HEK293 (cell line): ENCODE measurements around the gene C7orf33.

ENCODE experiments used
- CTCF ChIA-PET: fragments of 350-600 bp; formaldehyde crosslinking; extraction: SDS; loops from one replicate; lab custom pipeline; 2021; ENCODE audit warnings: antibody characterized with exemption; lab: Yijun Ruan, JAX
- POLR2A ChIA-PET: fragments of 300-600 bp; formaldehyde crosslinking; extraction: SDS; loops from one replicate; lab custom pipeline; 2020; ENCODE audit warnings: antibody characterized with exemption, inconsistent platforms; lab: Yijun Ruan, JAX
- H3K27ac ChIP-seq: fragments of 200-500 bp; sonication (Bioruptor generic); 2 replicates; pipeline ENCODE4 v1.5.1; 2014; ENCODE audit warnings: low read depth, low read length, control low read depth, inconsistent platforms; ENCODE audit errors: extremely low read depth
- H3K36me3 ChIP-seq, 2 experiments: fragments of 200-500 bp in 1 of 2; sonication (Bioruptor generic) in 1 of 2; 1 replicate in 1 of 2; 2 replicates in 1 of 2; pipeline ENCODE4 v1.5.1; 2014 to 2017; ENCODE audit warnings: inconsistent platforms in 2 of 2, low read length in 2 of 2; ENCODE audit not compliant: control insufficient read depth in 2 of 2, insufficient read depth in 1 of 2
- H3K4me1 ChIP-seq: fragments of 200-500 bp; sonication (Bioruptor generic); 2 replicates; pipeline ENCODE4 v1.5.1; 2014; ENCODE audit warnings: mild to moderate bottlenecking, low read length, inconsistent platforms; ENCODE audit not compliant: control insufficient read depth, insufficient read depth
- H3K4me3 ChIP-seq: 2 replicates; pipeline ENCODE4 v1.5.1; 2011; ENCODE audit warnings: low read depth, mild to moderate bottlenecking, control low read depth, low read length, moderate library complexity
- H3K9me3 ChIP-seq: fragments of 200-500 bp; sonication (Bioruptor generic); 2 replicates; pipeline ENCODE4 v1.5.1; 2014; ENCODE audit warnings: low read depth, low read length, inconsistent platforms; ENCODE audit not compliant: control insufficient read depth, insufficient read depth
- HOXC10 ChIP-seq: sonication (generic); formaldehyde crosslinking; IDR thresholded peaks from 2 replicates; pipeline ENCODE4 v1.8.1; 2023; ENCODE audit warnings: mild to moderate bottlenecking, missing genetic modification reagents
- OVOL3 ChIP-seq: fragments of 450-650 bp; formaldehyde crosslinking; IDR thresholded peaks from 2 replicates; pipeline ENCODE4 v1.5.1; 2016; ENCODE audit warnings: missing biosample characterization, missing genetic modification characterization
- RBAK ChIP-seq: fragments of 450-650 bp; formaldehyde crosslinking; IDR thresholded peaks from 2 replicates; pipeline ENCODE4 v1.5.1; 2016; ENCODE audit warnings: missing biosample characterization, missing genetic modification characterization
- SP2 ChIP-seq: fragments of 450-650 bp; formaldehyde crosslinking; IDR thresholded peaks from 2 replicates; pipeline ENCODE4 v1.5.1; 2016; ENCODE audit warnings: missing biosample characterization, missing genetic modification characterization
- ZNF114 ChIP-seq: fragments of 450-650 bp; formaldehyde crosslinking; IDR thresholded peaks from 2 replicates; pipeline ENCODE4 v1.5.0; 2017; ENCODE audit warnings: missing biosample characterization, missing genetic modification characterization
- ZNF140 ChIP-seq: fragments of 450-650 bp; formaldehyde crosslinking; IDR thresholded peaks from 2 replicates; pipeline ENCODE4 v1.5.1; 2016; ENCODE audit warnings: missing biosample characterization, missing genetic modification characterization
- ZNF19 ChIP-seq: fragments of 450-650 bp; formaldehyde crosslinking; IDR thresholded peaks from 2 replicates; pipeline ENCODE4; 2016; ENCODE audit warnings: missing biosample characterization, missing genetic modification characterization, low read depth
- ZNF223 ChIP-seq: fragments of 450-650 bp; formaldehyde crosslinking; IDR thresholded peaks from 2 replicates; pipeline ENCODE4 v1.5.1; 2016; ENCODE audit warnings: missing biosample characterization, missing genetic modification characterization
- ZNF416 ChIP-seq: fragments of 450-650 bp; formaldehyde crosslinking; IDR thresholded peaks from 2 replicates; pipeline ENCODE4 v1.5.1; 2016; ENCODE audit warnings: missing biosample characterization, missing genetic modification characterization
- ZNF433 ChIP-seq: fragments of 450-650 bp; formaldehyde crosslinking; IDR thresholded peaks from 2 replicates; pipeline ENCODE4 v1.5.1; 2016; ENCODE audit warnings: missing biosample characterization, missing genetic modification characterization, low read depth
- ZNF561 ChIP-seq: fragments of 450-650 bp; IDR thresholded peaks from 2 replicates; pipeline ENCODE4 v1.5.1; 2018; ENCODE audit warnings: missing biosample characterization, missing genetic modification characterization, borderline replicate concordance
- ZNF658 ChIP-seq: fragments of 450-650 bp; formaldehyde crosslinking; IDR thresholded peaks from 2 replicates; pipeline ENCODE4; 2016; ENCODE audit warnings: missing biosample characterization, missing genetic modification characterization
- ZNF670 ChIP-seq: fragments of 450-650 bp; formaldehyde crosslinking; IDR thresholded peaks from 2 replicates; pipeline ENCODE4 v1.5.1; 2016; ENCODE audit warnings: missing biosample characterization, missing genetic modification characterization, low read depth
- ZNF701 ChIP-seq: fragments of 450-650 bp; formaldehyde crosslinking; IDR thresholded peaks from 2 replicates; pipeline ENCODE4 v1.5.1; 2016; ENCODE audit warnings: missing biosample characterization, missing genetic modification characterization
- ZNF747 ChIP-seq: fragments of 450-650 bp; formaldehyde crosslinking; IDR thresholded peaks from 2 replicates; pipeline ENCODE4 v1.5.1; 2016; ENCODE audit warnings: missing biosample characterization, missing genetic modification characterization
- ZNF785 ChIP-seq: fragments of 450-650 bp; formaldehyde crosslinking; IDR thresholded peaks from 2 replicates; pipeline ENCODE4 v1.5.1; 2016; ENCODE audit warnings: missing biosample characterization, missing genetic modification characterization
- TF ChIP-seq, protein P1 (sequence below): fragments of 450-650 bp; formaldehyde crosslinking; IDR thresholded peaks from 2 replicates; pipeline ENCODE4 v1.5.1; 2016; ENCODE audit warnings: missing biosample characterization, missing genetic modification characterization
- TF ChIP-seq, protein P2 (sequence below): fragments of 450-650 bp; formaldehyde crosslinking; IDR thresholded peaks from 2 replicates; pipeline ENCODE4 v1.5.1; 2016; ENCODE audit warnings: missing biosample characterization, missing genetic modification characterization
- TF ChIP-seq, protein P3 (sequence below): fragments of 450-650 bp; formaldehyde crosslinking; IDR thresholded peaks from 2 replicates; pipeline ENCODE4 v1.5.1; 2016; ENCODE audit warnings: missing biosample characterization, missing genetic modification characterization
- TF ChIP-seq, protein P4 (sequence below): fragments of 450-650 bp; formaldehyde crosslinking; IDR thresholded peaks from 2 replicates; pipeline ENCODE4 v1.5.1; 2016; ENCODE audit warnings: missing biosample characterization, missing genetic modification characterization, borderline replicate concordance
- TF ChIP-seq, protein P5 (sequence below): fragments of 450-650 bp; formaldehyde crosslinking; IDR thresholded peaks from 2 replicates; pipeline ENCODE4 v1.5.1; 2016; ENCODE audit warnings: missing biosample characterization, missing genetic modification characterization
- TF ChIP-seq, protein P6 (sequence below): fragments of 450-650 bp; formaldehyde crosslinking; IDR thresholded peaks from 2 replicates; pipeline ENCODE4 v1.5.1; 2017; ENCODE audit warnings: missing biosample characterization, mild to moderate bottlenecking, missing genetic modification characterization, moderate library complexity
- TF ChIP-seq, protein P7 (sequence below): fragments of 450-650 bp; formaldehyde crosslinking; IDR thresholded peaks from 2 replicates; pipeline ENCODE4 v1.5.1; 2017; ENCODE audit warnings: missing biosample characterization, missing genetic modification characterization

The C7orf33 gene

DNA sequence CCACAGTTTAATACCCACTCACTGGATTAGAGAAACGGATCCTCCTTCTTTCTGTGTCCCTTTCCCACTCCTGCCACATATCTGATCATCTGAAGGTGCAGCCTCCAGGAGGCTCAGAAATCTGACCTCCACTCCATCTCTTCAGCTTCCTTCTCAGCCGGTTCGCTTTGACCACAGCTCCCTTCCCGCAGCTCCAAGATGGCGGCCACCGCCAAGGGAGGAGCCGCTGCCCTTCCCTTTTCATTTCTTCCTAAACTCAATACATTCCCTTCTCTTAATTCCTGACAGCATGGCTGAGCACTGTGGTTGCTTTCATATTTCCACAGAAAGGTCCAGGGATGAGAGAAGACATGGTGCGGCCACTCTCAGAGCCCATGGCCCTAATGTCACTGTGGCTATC is 43.7 kb upstream of the C7orf33 start:
- CTCF ChIA-PET = no interaction called here
- Histone ChIP-seq H3K36me3 (no peaks in the 10 kb centered on the region), H3K9me3 (no peaks in the 10 kb centered on the region), H3K4me3 (no peak overlapping the region), H3K4me1 (no peaks in the 10 kb centered on the region), H3K27ac (no peak overlapping the region)
- TF ChIP-seq, protein P1, sequence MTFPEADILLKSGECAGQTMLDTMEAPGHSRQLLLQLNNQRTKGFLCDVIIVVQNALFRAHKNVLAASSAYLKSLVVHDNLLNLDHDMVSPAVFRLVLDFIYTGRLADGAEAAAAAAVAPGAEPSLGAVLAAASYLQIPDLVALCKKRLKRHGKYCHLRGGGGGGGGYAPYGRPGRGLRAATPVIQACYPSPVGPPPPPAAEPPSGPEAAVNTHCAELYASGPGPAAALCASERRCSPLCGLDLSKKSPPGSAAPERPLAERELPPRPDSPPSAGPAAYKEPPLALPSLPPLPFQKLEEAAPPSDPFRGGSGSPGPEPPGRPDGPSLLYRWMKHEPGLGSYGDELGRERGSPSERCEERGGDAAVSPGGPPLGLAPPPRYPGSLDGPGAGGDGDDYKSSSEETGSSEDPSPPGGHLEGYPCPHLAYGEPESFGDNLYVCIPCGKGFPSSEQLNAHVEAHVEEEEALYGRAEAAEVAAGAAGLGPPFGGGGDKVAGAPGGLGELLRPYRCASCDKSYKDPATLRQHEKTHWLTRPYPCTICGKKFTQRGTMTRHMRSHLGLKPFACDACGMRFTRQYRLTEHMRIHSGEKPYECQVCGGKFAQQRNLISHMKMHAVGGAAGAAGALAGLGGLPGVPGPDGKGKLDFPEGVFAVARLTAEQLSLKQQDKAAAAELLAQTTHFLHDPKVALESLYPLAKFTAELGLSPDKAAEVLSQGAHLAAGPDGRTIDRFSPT = no peak
- no peak for TF ChIP-seq RBAK (tag by site-specific recombination)
- no peak for TF ChIP-seq OVOL3 (tag by site-specific recombination)
- no peak for TF ChIP-seq ZNF658 (tag by site-specific recombination)
- TF ChIP-seq ZNF747 (tag by site-specific recombination) = no peak
- TF ChIP-seq ZNF561 (tag by site-specific recombination) = no peak
- no peak for TF ChIP-seq ZNF223
- POLR2A ChIA-PET = interaction anchor here (0.5 to 0.7 kb wide), 2 partner anchors 12 to 151 kb away, joined by 3 to 5 read pairs; no protein-coding TSS in a partner anchor

DNA sequence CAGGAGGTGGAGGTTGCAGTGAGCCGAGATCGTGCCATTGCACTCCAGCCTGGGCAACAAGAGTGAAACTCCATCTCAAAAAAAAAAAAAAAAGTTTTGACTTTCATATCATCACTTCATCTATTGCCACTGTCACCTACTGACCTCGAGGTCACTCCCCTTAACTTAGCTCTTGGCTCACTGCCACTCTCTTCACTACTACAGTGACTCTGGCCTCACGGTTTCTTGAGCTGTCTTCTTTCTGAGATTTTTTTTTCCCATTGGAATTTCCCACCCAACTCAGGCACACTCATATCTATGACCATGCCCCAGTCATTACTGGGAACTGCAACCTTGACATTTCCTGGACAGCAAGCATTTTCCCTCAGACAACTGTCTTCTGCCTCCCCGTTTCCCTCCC is 42.6 kb upstream of the C7orf33 start:
- Histone ChIP-seq H3K4me3 (no peak overlapping the region), H3K36me3 (no peaks in the 10 kb centered on the region), H3K9me3 (no peaks in the 10 kb centered on the region), H3K27ac (no peak overlapping the region), H3K4me1 (no peaks in the 10 kb centered on the region)
- POLR2A ChIA-PET = no interaction called here
- CTCF ChIA-PET = interaction anchor here (0.6 kb wide), 1 partner anchor 222 kb away, joined by 3 read pairs; no protein-coding TSS in a partner anchor
- TF ChIP-seq, protein P2, sequence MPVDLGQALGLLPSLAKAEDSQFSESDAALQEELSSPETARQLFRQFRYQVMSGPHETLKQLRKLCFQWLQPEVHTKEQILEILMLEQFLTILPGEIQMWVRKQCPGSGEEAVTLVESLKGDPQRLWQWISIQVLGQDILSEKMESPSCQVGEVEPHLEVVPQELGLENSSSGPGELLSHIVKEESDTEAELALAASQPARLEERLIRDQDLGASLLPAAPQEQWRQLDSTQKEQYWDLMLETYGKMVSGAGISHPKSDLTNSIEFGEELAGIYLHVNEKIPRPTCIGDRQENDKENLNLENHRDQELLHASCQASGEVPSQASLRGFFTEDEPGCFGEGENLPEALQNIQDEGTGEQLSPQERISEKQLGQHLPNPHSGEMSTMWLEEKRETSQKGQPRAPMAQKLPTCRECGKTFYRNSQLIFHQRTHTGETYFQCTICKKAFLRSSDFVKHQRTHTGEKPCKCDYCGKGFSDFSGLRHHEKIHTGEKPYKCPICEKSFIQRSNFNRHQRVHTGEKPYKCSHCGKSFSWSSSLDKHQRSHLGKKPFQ (tag by site-specific recombination) = no peak
- TF ChIP-seq HOXC10 (CRISPR knock-in tag) (no peak), ZNF433 (tag by site-specific recombination) (no peak), ZNF114 (tag by site-specific recombination) (no peak), ZNF416 (tag by site-specific recombination) (no peak), ZNF785 (tag by site-specific recombination) (no peak), ZNF701 (no peak), ZNF19 (tag by site-specific recombination) (no peak), ZNF140 (tag by site-specific recombination) (no peak), ZNF670 (no peak), SP2 (tag by site-specific recombination) (no peak)
- TF ChIP-seq, protein P3, sequence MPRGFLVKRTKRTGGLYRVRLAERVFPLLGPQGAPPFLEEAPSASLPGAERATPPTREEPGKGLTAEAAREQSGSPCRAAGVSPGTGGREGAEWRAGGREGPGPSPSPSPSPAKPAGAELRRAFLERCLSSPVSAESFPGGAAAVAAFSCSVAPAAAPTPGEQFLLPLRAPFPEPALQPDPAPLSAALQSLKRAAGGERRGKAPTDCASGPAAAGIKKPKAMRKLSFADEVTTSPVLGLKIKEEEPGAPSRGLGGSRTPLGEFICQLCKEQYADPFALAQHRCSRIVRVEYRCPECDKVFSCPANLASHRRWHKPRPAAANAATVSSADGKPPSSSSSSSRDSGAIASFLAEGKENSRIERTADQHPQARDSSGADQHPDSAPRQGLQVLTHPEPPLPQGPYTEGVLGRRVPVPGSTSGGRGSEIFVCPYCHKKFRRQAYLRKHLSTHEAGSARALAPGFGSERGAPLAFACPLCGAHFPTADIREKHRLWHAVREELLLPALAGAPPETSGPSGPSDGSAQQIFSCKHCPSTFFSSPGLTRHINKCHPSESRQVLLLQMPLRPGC (tag by site-specific recombination) = no peak
- TF ChIP-seq, protein P4, sequence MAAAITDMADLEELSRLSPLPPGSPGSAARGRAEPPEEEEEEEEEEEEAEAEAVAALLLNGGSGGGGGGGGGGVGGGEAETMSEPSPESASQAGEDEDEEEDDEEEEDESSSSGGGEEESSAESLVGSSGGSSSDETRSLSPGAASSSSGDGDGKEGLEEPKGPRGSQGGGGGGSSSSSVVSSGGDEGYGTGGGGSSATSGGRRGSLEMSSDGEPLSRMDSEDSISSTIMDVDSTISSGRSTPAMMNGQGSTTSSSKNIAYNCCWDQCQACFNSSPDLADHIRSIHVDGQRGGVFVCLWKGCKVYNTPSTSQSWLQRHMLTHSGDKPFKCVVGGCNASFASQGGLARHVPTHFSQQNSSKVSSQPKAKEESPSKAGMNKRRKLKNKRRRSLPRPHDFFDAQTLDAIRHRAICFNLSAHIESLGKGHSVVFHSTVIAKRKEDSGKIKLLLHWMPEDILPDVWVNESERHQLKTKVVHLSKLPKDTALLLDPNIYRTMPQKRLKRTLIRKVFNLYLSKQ = no peak
- TF ChIP-seq, protein P5, sequence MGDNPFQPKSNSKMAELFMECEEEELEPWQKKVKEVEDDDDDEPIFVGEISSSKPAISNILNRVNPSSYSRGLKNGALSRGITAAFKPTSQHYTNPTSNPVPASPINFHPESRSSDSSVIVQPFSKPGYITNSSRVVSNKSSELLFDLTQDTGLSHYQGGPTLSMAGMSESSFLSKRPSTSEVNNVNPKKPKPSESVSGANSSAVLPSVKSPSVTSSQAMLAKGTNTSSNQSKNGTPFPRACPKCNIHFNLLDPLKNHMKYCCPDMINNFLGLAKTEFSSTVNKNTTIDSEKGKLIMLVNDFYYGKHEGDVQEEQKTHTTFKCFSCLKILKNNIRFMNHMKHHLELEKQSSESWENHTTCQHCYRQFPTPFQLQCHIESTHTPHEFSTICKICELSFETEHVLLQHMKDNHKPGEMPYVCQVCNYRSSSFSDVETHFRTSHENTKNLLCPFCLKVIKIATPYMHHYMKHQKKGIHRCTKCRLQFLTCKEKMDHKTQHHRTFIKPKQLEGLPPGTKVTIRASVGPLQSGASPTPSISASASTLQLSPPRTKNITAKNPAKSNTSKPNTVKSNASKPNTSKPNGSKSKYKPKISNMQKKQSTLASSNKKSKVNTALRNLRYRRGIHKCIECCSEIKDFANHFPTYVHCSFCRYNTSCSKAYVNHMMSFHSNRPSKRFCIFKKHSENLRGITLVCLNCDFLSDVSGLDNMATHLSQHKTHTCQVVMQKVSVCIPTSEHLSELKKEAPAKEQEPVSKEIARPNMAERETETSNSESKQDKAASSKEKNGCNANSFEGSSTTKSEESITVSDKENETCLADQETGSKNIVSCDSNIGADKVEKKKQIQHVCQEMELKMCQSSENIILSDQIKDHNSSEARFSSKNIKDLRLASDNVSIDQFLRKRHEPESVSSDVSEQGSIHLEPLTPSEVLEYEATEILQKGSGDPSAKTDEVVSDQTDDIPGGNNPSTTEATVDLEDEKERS (tag by site-specific recombination) = no peak
- TF ChIP-seq, protein P6, sequence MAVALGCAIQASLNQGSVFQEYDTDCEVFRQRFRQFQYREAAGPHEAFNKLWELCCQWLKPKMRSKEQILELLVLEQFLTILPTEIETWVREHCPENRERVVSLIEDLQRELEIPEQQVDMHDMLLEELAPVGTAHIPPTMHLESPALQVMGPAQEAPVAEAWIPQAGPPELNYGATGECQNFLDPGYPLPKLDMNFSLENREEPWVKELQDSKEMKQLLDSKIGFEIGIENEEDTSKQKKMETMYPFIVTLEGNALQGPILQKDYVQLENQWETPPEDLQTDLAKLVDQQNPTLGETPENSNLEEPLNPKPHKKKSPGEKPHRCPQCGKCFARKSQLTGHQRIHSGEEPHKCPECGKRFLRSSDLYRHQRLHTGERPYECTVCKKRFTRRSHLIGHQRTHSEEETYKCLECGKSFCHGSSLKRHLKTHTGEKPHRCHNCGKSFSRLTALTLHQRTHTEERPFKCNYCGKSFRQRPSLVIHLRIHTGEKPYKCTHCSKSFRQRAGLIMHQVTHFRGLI (tag by site-specific recombination) = no peak
- TF ChIP-seq, protein P7, sequence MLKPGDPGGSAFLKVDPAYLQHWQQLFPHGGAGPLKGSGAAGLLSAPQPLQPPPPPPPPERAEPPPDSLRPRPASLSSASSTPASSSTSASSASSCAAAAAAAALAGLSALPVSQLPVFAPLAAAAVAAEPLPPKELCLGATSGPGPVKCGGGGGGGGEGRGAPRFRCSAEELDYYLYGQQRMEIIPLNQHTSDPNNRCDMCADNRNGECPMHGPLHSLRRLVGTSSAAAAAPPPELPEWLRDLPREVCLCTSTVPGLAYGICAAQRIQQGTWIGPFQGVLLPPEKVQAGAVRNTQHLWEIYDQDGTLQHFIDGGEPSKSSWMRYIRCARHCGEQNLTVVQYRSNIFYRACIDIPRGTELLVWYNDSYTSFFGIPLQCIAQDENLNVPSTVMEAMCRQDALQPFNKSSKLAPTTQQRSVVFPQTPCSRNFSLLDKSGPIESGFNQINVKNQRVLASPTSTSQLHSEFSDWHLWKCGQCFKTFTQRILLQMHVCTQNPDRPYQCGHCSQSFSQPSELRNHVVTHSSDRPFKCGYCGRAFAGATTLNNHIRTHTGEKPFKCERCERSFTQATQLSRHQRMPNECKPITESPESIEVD (tag by site-specific recombination) = no peak
